Transverse colon (tissue), 4 donors: ENCODE data around the gene PRIMPOL.

Source experiments
- EP300 ChIP-seq: sonication (generic); formaldehyde crosslinking; IDR thresholded peaks from one replicate; pipeline ENCODE4 v1.6.1; 2017; ENCODE audit warnings: antibody characterized with exemption, low read depth
- POLR2A ChIP-seq: fragments of 450-650 bp; IDR thresholded peaks from one replicate; pipeline ENCODE4 v1.6.1; 2016; ENCODE audit warnings: antibody characterized with exemption, mild to moderate bottlenecking, moderate library complexity
- POLR2AphosphoS5 ChIP-seq, 3 donors: sonication (generic); formaldehyde crosslinking; IDR thresholded peaks; one replicate each; pipeline ENCODE4 v1.6.1; 2016; ENCODE audit warnings: antibody characterized with exemption in 3 of 3
- TF ChIP-seq, protein P1 (sequence below), 5 experiments: fragments of 200-600 bp in 3 of 5; fragments of 450-650 bp in 2 of 5; sonication (generic) in 3 of 5; IDR thresholded peaks; 1 replicate in 2 of 5; 2 replicates in 3 of 5; pipeline ENCODE4 v1.5.1; 2016 to 2017; ENCODE audit warnings: antibody characterized with exemption in 5 of 5, inconsistent platforms in 3 of 5, mild to moderate bottlenecking in 2 of 5, moderate library complexity in 1 of 5

DNA sequence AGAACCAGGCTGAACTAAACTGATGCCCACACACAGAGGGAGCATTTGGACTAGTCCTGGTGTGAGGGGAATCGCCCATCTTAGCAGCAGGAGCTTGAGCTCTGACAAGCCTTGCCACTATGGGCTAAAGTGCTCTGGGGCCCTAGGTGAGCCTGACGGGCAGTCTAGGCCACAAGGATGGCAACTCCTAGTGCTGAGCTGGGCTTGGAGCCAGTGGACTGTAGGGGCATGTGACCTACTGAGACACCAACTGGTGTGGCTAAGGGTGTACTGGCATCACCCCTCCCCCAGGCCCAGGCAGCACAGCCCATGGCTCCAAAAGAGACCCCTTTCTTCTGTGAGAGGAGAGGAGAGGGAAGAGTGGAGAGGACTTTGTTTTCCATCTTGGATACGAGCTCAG lies 69.9 kb downstream of the PRIMPOL start:
- no peak for TF ChIP-seq POLR2AphosphoS5 (IDR thresholded peaks at IDR 0.05)
- TF ChIP-seq, protein P1, sequence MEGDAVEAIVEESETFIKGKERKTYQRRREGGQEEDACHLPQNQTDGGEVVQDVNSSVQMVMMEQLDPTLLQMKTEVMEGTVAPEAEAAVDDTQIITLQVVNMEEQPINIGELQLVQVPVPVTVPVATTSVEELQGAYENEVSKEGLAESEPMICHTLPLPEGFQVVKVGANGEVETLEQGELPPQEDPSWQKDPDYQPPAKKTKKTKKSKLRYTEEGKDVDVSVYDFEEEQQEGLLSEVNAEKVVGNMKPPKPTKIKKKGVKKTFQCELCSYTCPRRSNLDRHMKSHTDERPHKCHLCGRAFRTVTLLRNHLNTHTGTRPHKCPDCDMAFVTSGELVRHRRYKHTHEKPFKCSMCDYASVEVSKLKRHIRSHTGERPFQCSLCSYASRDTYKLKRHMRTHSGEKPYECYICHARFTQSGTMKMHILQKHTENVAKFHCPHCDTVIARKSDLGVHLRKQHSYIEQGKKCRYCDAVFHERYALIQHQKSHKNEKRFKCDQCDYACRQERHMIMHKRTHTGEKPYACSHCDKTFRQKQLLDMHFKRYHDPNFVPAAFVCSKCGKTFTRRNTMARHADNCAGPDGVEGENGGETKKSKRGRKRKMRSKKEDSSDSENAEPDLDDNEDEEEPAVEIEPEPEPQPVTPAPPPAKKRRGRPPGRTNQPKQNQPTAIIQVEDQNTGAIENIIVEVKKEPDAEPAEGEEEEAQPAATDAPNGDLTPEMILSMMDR (IDR thresholded peaks at IDR 0.05): no peak
- TF ChIP-seq POLR2A: no peak
- no peak for TF ChIP-seq EP300
